H1 (cell line): ENCODE measurements around the gene CLN5. TPM values are rescaled to one million over a fixed set of nuclear protein-coding genes. Genes with fewer than 3 reads are reported as not detected.

Experiments used
- CTCF ChIA-PET: fragments of 300-600 bp; sonication (Branson Sonifier 250); formaldehyde crosslinking; loops from one replicate; lab custom pipeline; 2021; ENCODE audit not compliant: partially characterized antibody; lab: Charles Lee
- POLR2A ChIA-PET: fragments of 300-600 bp; sonication (Branson Sonifier 250); formaldehyde crosslinking; loops from one replicate; lab custom pipeline; 2021; ENCODE audit warnings: inconsistent platforms; ENCODE audit not compliant: partially characterized antibody; lab: Charles Lee
- DNase-seq, 2 experiments: peaks; one replicate each; pipeline versions ENCODE4 v3.0.0 to v3.0.0-alpha.2; 2010 to 2022; ENCODE audit warnings: low spot score in 2 of 2, low read depth in 1 of 2, mixed read lengths in 1 of 2
- FAIRE-seq: peaks from 2 replicates; lab custom pipeline; 2011; peaks lifted over from hg19 to GRCh38; lab: Jason Lieb, UNC
- H2AFZ ChIP-seq: 2 replicates; pipeline ENCODE4 v1.8.1; 2012; ENCODE audit warnings: low read length, inconsistent platforms
- H2AK5ac ChIP-seq: 2 replicates; pipeline ENCODE4 v1.6.1; 2013; ENCODE audit warnings: low read depth, low read length
- H2BK120ac ChIP-seq: replicated peaks from 2 replicates; pipeline ENCODE3; 2013; ENCODE audit warnings: low read depth, low read length, inconsistent platforms
- H2BK12ac ChIP-seq: 2 replicates; pipeline ENCODE4 v1.6.1; 2013; ENCODE audit warnings: low read depth, low read length
- H2BK15ac ChIP-seq: 2 replicates; pipeline ENCODE4 v1.6.1; 2013; ENCODE audit warnings: low read length
- H2BK20ac ChIP-seq: 2 replicates; pipeline ENCODE4 v1.6.1; 2013; ENCODE audit warnings: low read length
- H2BK5ac ChIP-seq: 2 replicates; pipeline ENCODE4 v1.6.1; 2013; ENCODE audit warnings: low read depth, low read length
- H3K14ac ChIP-seq: 2 replicates; pipeline ENCODE4 v1.6.1; 2013; ENCODE audit warnings: inconsistent platforms; ENCODE audit not compliant: insufficient read length
- H3K18ac ChIP-seq: 2 replicates; pipeline ENCODE4 v1.6.1; 2013; ENCODE audit warnings: low read length; ENCODE audit errors: extremely low read depth
- H3K23ac ChIP-seq: 2 replicates; pipeline ENCODE4 v1.6.1; 2013; ENCODE audit warnings: inconsistent platforms; ENCODE audit not compliant: insufficient read length
- H3K23me2 ChIP-seq: 2 replicates; pipeline ENCODE4 v1.6.1; 2013; ENCODE audit warnings: low read depth, low read length
- H3K27ac ChIP-seq: 2 replicates; pipeline ENCODE4 v1.6.1; 2011; ENCODE audit warnings: low read depth, low read length, inconsistent platforms
- H3K27me3 ChIP-seq, 4 experiments: replicated peaks in 1 of 4; 1 replicate in 1 of 4; 2 replicates in 3 of 4; pipeline versions ENCODE4 v1.6.1 to v1.8.1; 2011 to 2013; ENCODE audit warnings: low read length in 3 of 4, mild to moderate bottlenecking in 3 of 4, inconsistent platforms in 2 of 4, mixed read lengths in 2 of 4, moderate library complexity in 1 of 4; ENCODE audit not compliant: control insufficient read depth in 3 of 4, insufficient read depth in 3 of 4; ENCODE audit errors: extremely low read depth in 1 of 4
- H3K36me3 ChIP-seq, 4 experiments: 2 replicates each; pipeline versions ENCODE4 v1.6.1 to v1.8.1; 2011 to 2013; ENCODE audit warnings: mild to moderate bottlenecking in 4 of 4, low read length in 3 of 4, moderate library complexity in 2 of 4, control low read depth in 1 of 4, inconsistent platforms in 1 of 4; ENCODE audit not compliant: insufficient read depth in 4 of 4, control insufficient read depth in 2 of 4
- H3K4ac ChIP-seq: replicated peaks from 2 replicates; pipeline ENCODE3; 2013; ENCODE audit warnings: low read length, low read depth, mixed read lengths, inconsistent platforms; ENCODE audit not compliant: insufficient read length
- H3K4me1 ChIP-seq, 4 experiments: replicated peaks in 1 of 4; 1 replicate in 1 of 4; 2 replicates in 3 of 4; pipeline versions ENCODE4 v1.6.1 to v1.8.1; 2011 to 2013; ENCODE audit warnings: low read length in 3 of 4, inconsistent platforms in 2 of 4, mixed read lengths in 1 of 4; ENCODE audit not compliant: insufficient read depth in 4 of 4, control insufficient read depth in 3 of 4
- H3K4me2 ChIP-seq, 2 experiments: 2 replicates each; pipeline versions ENCODE4 v1.6.1 to v1.8.1; 2011 to 2013; ENCODE audit warnings: low read depth in 2 of 2, low read length in 2 of 2, control low read depth in 1 of 2, inconsistent platforms in 1 of 2, mild to moderate bottlenecking in 1 of 2; ENCODE audit not compliant: insufficient read depth in 1 of 2
- H3K4me3 ChIP-seq, 4 experiments: fragments of 200-600, 300-600 bp in 1 of 4; sonication (generic), shearing (Covaris generic), sonication (Bioruptor Twin) in 1 of 4; 2 replicates each; pipeline versions ENCODE4 v1.5.1 to v1.8.1; 2011 to 2016; ENCODE audit warnings: low read length in 4 of 4, low read depth in 3 of 4, control low read depth in 2 of 4, inconsistent platforms in 2 of 4, mild to moderate bottlenecking in 2 of 4, mixed read lengths in 1 of 4, moderate library complexity in 1 of 4; ENCODE audit not compliant: insufficient read depth in 2 of 4; ENCODE audit errors: extremely low read depth in 1 of 4
- H3K56ac ChIP-seq: replicated peaks from 2 replicates; pipeline ENCODE3; 2013; ENCODE audit warnings: low read depth, mild to moderate bottlenecking, mixed read lengths, low read length, inconsistent platforms; ENCODE audit not compliant: insufficient read length
- H3K79me1 ChIP-seq: 2 replicates; pipeline ENCODE4 v1.6.1; 2013; ENCODE audit warnings: low read depth, low read length, control low read depth
- H3K79me2 ChIP-seq, 2 experiments: 2 replicates each; pipeline versions ENCODE4 v1.6.1 to v1.8.1; 2012 to 2013; ENCODE audit warnings: low read length in 2 of 2, mild to moderate bottlenecking in 2 of 2, inconsistent platforms in 1 of 2; ENCODE audit not compliant: insufficient read depth in 2 of 2, control insufficient read depth in 1 of 2
- H3K9ac ChIP-seq, 4 experiments: replicated peaks in 1 of 4; 1 replicate in 1 of 4; 2 replicates in 3 of 4; pipeline versions ENCODE4 v1.6.1 to v1.8.1; 2011 to 2013; ENCODE audit warnings: low read depth in 3 of 4, low read length in 3 of 4, control low read depth in 2 of 4, mild to moderate bottlenecking in 2 of 4, moderate library complexity in 2 of 4, inconsistent platforms in 1 of 4; ENCODE audit errors: extremely low read depth in 1 of 4
- H3K9me3 ChIP-seq, 2 experiments: 2 replicates each; pipeline versions ENCODE4 v1.6.1 to v1.8.1; 2012 to 2013; ENCODE audit warnings: mild to moderate bottlenecking in 2 of 2, moderate library complexity in 2 of 2, control low read depth in 1 of 2, inconsistent platforms in 1 of 2, low read depth in 1 of 2, low read length in 1 of 2, mixed read lengths in 1 of 2; ENCODE audit not compliant: insufficient read depth in 2 of 2
- H4K20me1 ChIP-seq, 2 experiments: replicated peaks in 1 of 2; 2 replicates each; pipeline versions ENCODE3 to v1.8.1; 2011 to 2013; ENCODE audit warnings: inconsistent platforms in 2 of 2, low read length in 2 of 2, mild to moderate bottlenecking in 1 of 2; ENCODE audit not compliant: insufficient read depth in 2 of 2, control insufficient read depth in 1 of 2
- H4K5ac ChIP-seq: 2 replicates; pipeline ENCODE4 v1.6.1; 2013; ENCODE audit warnings: low read length, low read depth, mixed read lengths, inconsistent platforms; ENCODE audit not compliant: insufficient read length
- H4K8ac ChIP-seq: 2 replicates; pipeline ENCODE4 v1.8.0; 2013; ENCODE audit warnings: mild to moderate bottlenecking, moderate library complexity, low read length, inconsistent platforms; ENCODE audit not compliant: insufficient read depth; ENCODE audit errors: extremely low read depth
- H4K91ac ChIP-seq: replicated peaks from 2 replicates; pipeline ENCODE3; 2013; ENCODE audit warnings: low read length, mixed read lengths, inconsistent platforms; ENCODE audit not compliant: insufficient read length
- CTBP2 ChIP-seq: IDR thresholded peaks from 2 replicates; pipeline ENCODE4 v1.7.0; 2011; ENCODE audit warnings: borderline replicate concordance, mild to moderate bottlenecking, moderate library complexity, mixed read lengths, low read length; ENCODE audit not compliant: insufficient read depth, insufficient read length
- WGBS, 2 experiments: shearing (Covaris generic) in 1 of 2; methylation state at CpG; one replicate each; pipeline versions ENCODE4 v1.1.6 to v1.1.7; 2013 to 2015; ENCODE audit warnings: low lambda C conversion rate in 2 of 2, mixed read lengths in 2 of 2, inconsistent platforms in 1 of 2, low coverage in 1 of 2, missing lambda C conversion rate in 1 of 2; ENCODE audit not compliant: insufficient replicate concordance in 2 of 2, insufficient coverage in 1 of 2, insufficient read length in 1 of 2; ENCODE audit errors: extremely low coverage in 1 of 2, missing lambda C conversion rate in 1 of 2; 5-methylcytosine and 5-hydroxymethylcytosine counted together
- polyA plus RNA-seq, 7 experiments: library from polyadenylated mRNA; depleted of rRNA in 3 of 7; stranded (reverse) in 5 of 7; unstranded in 2 of 7; fragments of >200 nt in 5 of 7; fragments of 200-250 nt in 2 of 7; gene quantifications; 1 replicate in 5 of 7; 2 replicates in 1 of 7; 4 replicates in 1 of 7; pipeline versions ENCODE4 v1.2.1 to v1.2.3, GENCODE V29; 2011 to 2013; ENCODE audit warnings: missing spikeins in 2 of 7, mixed read lengths in 2 of 7
- total RNA-seq: library from RNA; stranded (reverse); fragmentation: NEBNext Ultra II Directional; extraction: Animal tissue kit (Norgen Biotek cat#: 25700); gene quantifications from 2 replicates; pipeline ENCODE4 v1.2.1, GENCODE V29; 2021

Gene CLN5
- total and polyA plus RNA-seq, 2 of the 8 experiments (the other 6 are each of a cell fraction or from before 2014, with no cell fraction given), result 5.3 to 10.1 TPM

GRCh38 chr13:77038907-77039480 is 47.1 kb downstream of the CLN5 start:
- H2BK5ac ChIP-seq, result no peak overlapping the region
- no peak overlapping the region for H3K27ac ChIP-seq
- DNase-seq, result no peak
- no peak for TF ChIP-seq CTBP2
- H3K4me3 ChIP-seq, result no peak overlapping the region
- no peak overlapping the region for H3K4me2 ChIP-seq
- H4K8ac ChIP-seq, result no peak overlapping the region
- no peak overlapping the region for H2BK20ac ChIP-seq
- no peak overlapping the region for H3K14ac ChIP-seq
- 84% methylated on average over 5 of the region's 5 CpGs; no CpG with 5 or more reads in 1 of the 2 experiments for WGBS, 2 experiments
- H4K91ac ChIP-seq, result no peak overlapping the region
- POLR2A ChIA-PET, result no interaction called here
- H4K20me1 ChIP-seq, result no peaks in the 10 kb centered on the region
- H3K36me3 ChIP-seq, result no peaks in the 10 kb centered on the region
- no peak overlapping the region for H3K4ac ChIP-seq
- H3K9ac ChIP-seq, result no peak overlapping the region
- no peaks in the 10 kb centered on the region for H3K27me3 ChIP-seq
- no peak overlapping the region for H2AK5ac ChIP-seq
- H2BK120ac ChIP-seq, result no peak overlapping the region
- H2BK15ac ChIP-seq, result no peak overlapping the region
- no peaks in the 10 kb centered on the region for H3K9me3 ChIP-seq
- H3K79me2 ChIP-seq, result no peaks in the 10 kb centered on the region
- H3K79me1 ChIP-seq, result no peaks in the 10 kb centered on the region
- no peak for FAIRE-seq
- H3K4me1 ChIP-seq, result no peaks in the 10 kb centered on the region
- no peak overlapping the region for H3K18ac ChIP-seq
- H2AFZ ChIP-seq, result no peak overlapping the region
- CTCF ChIA-PET, result no interaction called here
- no peak overlapping the region for H4K5ac ChIP-seq
- no peak overlapping the region for H3K23ac ChIP-seq
- no peaks in the 10 kb centered on the region for H3K23me2 ChIP-seq
- H2BK12ac ChIP-seq, result no peak overlapping the region
- no peak overlapping the region for H3K56ac ChIP-seq
